Mesothelial cell of epicardium (in vitro differentiated cells): ENCODE measurements around the gene BAIAP2L1. TPM values are rescaled to one million over a fixed set of nuclear protein-coding genes. Genes with fewer than 3 reads are reported as not detected.

Source experiments
- DNase-seq, 2 experiments: peaks; one replicate each; pipeline ENCODE4 v3.0.0; 2021; ENCODE audit warnings: low spot score in 2 of 2; ENCODE audit not compliant: unreplicated experiment in 2 of 2
- H3K27ac Mint-ChIP-seq: 2 replicates; pipeline ENCODE4 v1.8.0; 2021; ENCODE audit warnings: mixed read lengths
- H3K27me3 Mint-ChIP-seq: 2 replicates; pipeline ENCODE4 v1.8.0; 2021; ENCODE audit warnings: low read depth, mixed read lengths
- H3K36me3 Mint-ChIP-seq: 2 replicates; pipeline ENCODE4 v1.8.0; 2021; ENCODE audit warnings: mixed read lengths
- H3K4me1 Mint-ChIP-seq: 2 replicates; pipeline ENCODE4 v1.8.0; 2021; ENCODE audit warnings: mixed read lengths
- H3K4me3 Mint-ChIP-seq: 2 replicates; pipeline ENCODE4 v1.8.0; 2021; ENCODE audit warnings: mild to moderate bottlenecking, moderate library complexity, mixed read lengths
- H3K9me3 Mint-ChIP-seq: 2 replicates; pipeline ENCODE4 v1.8.0; 2021; ENCODE audit warnings: mixed read lengths
- CTCF ChIP-seq: fragments of 200-600 bp; sonication (generic); IDR thresholded peaks from one replicate; pipeline ENCODE4 v1.5.0; 2021; ENCODE audit warnings: antibody characterized with exemption; ENCODE audit not compliant: unreplicated experiment
- total RNA-seq: library from RNA; stranded (reverse); gene quantifications from 3 replicates; pipeline ENCODE4 v1.2.1, GENCODE V29; 2021

Gene BAIAP2L1
- total RNA-seq, 1 donor from 2014 or later: 27.2 TPM

GRCh38 chr7:98267303-98267702 lies 133.6 kb downstream of the BAIAP2L1 start:
- Mint-ChIP-seq H3K27me3 (no peaks in the 10 kb centered on the region), H3K4me3 (no peak overlapping the region), H3K4me1 (peaks cover 6% of the 10 kb centered on the region), H3K27ac (no peak overlapping the region), H3K36me3 (peaks cover 17% of the 10 kb centered on the region), H3K9me3 (no peaks in the 10 kb centered on the region)
- TF ChIP-seq CTCF: no peak
- DNase-seq: no peak

- Mint-ChIP-seq H3K27me3 (no peaks in the 10 kb centered on the region), H3K4me1 (peaks cover 6% of the 10 kb centered on the region), H3K36me3 (peaks cover 19% of the 10 kb centered on the region), H3K27ac (no peak overlapping the region), H3K4me3 (no peak overlapping the region), H3K9me3 (no peaks in the 10 kb centered on the region)
- TF ChIP-seq CTCF: peak; percentile 25
- DNase-seq: no peak
Observed at GRCh38 chr7:98266840-98267239, 134.1 kb downstream of the BAIAP2L1 start.

GRCh38 chr7:98265841-98266271 lies 135.0 kb downstream of the BAIAP2L1 start:
- DNase-seq: no peak
- Mint-ChIP-seq H3K27ac (peak overlapping the region; percentile 64), H3K9me3 (no peaks in the 10 kb centered on the region), H3K4me3 (no peak overlapping the region), H3K27me3 (no peaks in the 10 kb centered on the region), H3K4me1 (peaks cover 6% of the 10 kb centered on the region), H3K36me3 (peaks cover 25% of the 10 kb centered on the region)
- no peak for TF ChIP-seq CTCF

- H3K4me1 Mint-ChIP-seq: peaks cover 5% of the 10 kb centered on the region
- H3K36me3 Mint-ChIP-seq: peaks cover 14% of the 10 kb centered on the region
- no peak for DNase-seq
- no peak for TF ChIP-seq CTCF
- H3K9me3 Mint-ChIP-seq: no peaks in the 10 kb centered on the region
- no peaks in the 10 kb centered on the region for H3K27me3 Mint-ChIP-seq
- H3K4me3 Mint-ChIP-seq: no peak overlapping the region
- no peak overlapping the region for H3K27ac Mint-ChIP-seq
Observed at GRCh38 chr7:98257701-98258100, 143.2 kb downstream of the BAIAP2L1 start.

- DNase-seq: no peak
- H3K36me3 Mint-ChIP-seq: peaks cover 9% of the 10 kb centered on the region
- no peak for TF ChIP-seq CTCF
- H3K4me1 Mint-ChIP-seq: peaks cover 14% of the 10 kb centered on the region
- no peak overlapping the region for H3K4me3 Mint-ChIP-seq
- H3K27ac Mint-ChIP-seq: no peak overlapping the region
- no peaks in the 10 kb centered on the region for H3K27me3 Mint-ChIP-seq
- no peaks in the 10 kb centered on the region for H3K9me3 Mint-ChIP-seq
Observed at GRCh38 chr7:98256431-98256830, 144.5 kb downstream of the BAIAP2L1 start.
